Measurements from ENCODE around the gene MGLL.
"Not testable (repeated sequence)": the region's sequence is repeated elsewhere in the genome, so short reads cannot be mapped to it uniquely, and the experiment has no call there.

Gene MGLL

DNA sequence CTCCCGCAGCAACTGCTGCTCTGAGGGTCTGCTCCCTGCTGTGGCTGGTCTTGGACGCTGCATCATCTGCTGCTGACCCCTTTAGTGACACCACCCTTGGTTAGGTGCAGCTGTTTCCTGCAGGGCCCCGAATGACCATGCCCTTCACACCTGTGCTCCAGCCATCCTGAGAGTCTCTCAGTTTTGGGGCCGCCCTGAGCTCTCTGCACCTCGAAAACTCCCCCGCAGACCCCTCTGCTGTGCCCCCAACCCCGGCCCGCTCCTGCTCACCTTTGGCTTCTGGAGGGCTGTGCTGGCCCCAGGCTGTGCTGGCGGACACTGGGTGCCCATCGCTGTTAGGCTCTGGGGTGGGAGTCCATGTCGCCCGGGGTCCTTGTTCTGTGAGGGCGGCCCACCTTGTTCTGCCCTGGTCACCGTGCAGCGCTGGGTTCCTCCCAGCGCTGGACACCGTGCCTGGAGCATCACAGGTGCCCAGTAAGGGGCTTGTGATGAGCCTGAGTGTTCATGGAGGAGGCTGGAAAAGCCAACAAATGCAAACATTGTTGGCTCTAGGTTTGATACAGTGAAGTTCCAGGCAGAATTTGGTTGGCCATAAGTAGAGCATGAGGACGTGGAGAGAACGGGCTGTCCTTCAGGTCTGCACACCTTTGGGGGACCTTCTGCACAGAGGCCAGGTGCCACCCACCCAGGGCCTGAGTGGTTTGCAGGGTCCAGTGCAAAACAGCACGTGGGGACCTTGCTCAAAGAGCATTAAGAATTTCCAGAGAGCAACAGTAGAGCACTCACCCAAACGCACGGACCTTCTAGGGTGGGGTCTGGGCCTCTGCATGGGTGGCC, 137.2 kb downstream of the MGLL start:
- TF ChIP-seq, protein P1, sequence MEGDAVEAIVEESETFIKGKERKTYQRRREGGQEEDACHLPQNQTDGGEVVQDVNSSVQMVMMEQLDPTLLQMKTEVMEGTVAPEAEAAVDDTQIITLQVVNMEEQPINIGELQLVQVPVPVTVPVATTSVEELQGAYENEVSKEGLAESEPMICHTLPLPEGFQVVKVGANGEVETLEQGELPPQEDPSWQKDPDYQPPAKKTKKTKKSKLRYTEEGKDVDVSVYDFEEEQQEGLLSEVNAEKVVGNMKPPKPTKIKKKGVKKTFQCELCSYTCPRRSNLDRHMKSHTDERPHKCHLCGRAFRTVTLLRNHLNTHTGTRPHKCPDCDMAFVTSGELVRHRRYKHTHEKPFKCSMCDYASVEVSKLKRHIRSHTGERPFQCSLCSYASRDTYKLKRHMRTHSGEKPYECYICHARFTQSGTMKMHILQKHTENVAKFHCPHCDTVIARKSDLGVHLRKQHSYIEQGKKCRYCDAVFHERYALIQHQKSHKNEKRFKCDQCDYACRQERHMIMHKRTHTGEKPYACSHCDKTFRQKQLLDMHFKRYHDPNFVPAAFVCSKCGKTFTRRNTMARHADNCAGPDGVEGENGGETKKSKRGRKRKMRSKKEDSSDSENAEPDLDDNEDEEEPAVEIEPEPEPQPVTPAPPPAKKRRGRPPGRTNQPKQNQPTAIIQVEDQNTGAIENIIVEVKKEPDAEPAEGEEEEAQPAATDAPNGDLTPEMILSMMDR (conservative IDR thresholded peaks at IDR 0.05; ENCODE audit: low read depth) = no peak
- no peak for DNase-seq (ENCODE audit: low spot score)
- ChIA-PET CTCF (interaction anchor here (0.7 kb wide), 1 partner anchor 427 kb away, joined by 3 read pairs; no protein-coding TSS in a partner anchor), POLR2A (ENCODE audit: low non-redundant PET) (no interaction called here)
- peak overlapping the region; percentile 43 for H3K27ac ChIP-seq

DNA sequence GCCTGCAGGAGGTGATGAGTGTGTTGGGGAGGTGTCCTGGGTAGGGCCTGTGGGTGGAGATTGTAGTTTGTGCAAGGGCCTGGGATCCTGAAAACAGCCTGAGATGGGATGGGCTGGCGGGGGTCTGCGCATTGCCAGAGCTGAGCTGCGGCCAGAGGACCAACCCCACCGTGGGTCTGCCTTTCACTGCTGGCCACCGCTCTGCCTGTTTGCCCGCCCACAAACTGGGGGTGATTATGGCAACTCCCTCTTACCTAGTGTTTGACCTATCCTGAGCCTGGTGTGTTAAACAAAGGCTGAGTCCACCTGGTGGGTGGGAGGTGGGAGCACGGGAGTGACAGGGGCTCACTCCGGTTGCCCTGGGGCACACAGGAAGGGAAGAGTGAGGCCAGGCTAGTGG, 139.8 kb downstream of the MGLL start:
- ChIA-PET POLR2A (ENCODE audit: low non-redundant PET) (no interaction called here), CTCF (interaction anchor here (0.7 to 1.1 kb wide), 4 partner anchors 13 to 307 kb away, joined by 3 to 5 read pairs (median 4); no protein-coding TSS in a partner anchor)
- DNase-seq (ENCODE audit: low spot score) = no peak
- TF ChIP-seq, protein P1 (conservative IDR thresholded peaks at IDR 0.05; ENCODE audit: low read depth) = no peak
- H3K27ac ChIP-seq = no peak overlapping the region

DNA sequence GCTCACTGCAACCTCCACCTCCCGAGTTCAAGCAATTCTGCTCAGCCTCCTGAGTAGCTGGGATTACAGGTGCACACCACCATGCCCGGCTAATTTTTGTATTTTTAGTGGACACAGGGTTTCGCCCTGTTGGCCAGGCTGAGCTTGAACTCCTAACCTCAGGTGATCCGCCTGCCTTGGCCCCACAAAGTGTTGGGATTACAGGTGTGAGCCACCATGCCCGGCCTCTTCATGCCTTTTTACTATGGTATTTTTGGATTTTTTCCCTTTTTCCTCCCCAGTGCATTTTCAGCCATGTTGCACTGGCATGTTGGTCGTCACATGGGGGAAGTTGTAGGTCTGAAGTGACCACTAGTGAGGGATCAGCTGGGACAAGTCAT, 140.2 kb downstream of the MGLL start:
- POLR2A ChIA-PET (ENCODE audit: low non-redundant PET); DNase-seq (ENCODE audit: low spot score); H3K27ac ChIP-seq: not testable (repeated sequence)
- CTCF ChIA-PET = interaction anchor here (0.7 to 1.1 kb wide), 3 partner anchors 14 to 307 kb away, joined by 3 to 5 read pairs (median 4); no protein-coding TSS in a partner anchor

DNA sequence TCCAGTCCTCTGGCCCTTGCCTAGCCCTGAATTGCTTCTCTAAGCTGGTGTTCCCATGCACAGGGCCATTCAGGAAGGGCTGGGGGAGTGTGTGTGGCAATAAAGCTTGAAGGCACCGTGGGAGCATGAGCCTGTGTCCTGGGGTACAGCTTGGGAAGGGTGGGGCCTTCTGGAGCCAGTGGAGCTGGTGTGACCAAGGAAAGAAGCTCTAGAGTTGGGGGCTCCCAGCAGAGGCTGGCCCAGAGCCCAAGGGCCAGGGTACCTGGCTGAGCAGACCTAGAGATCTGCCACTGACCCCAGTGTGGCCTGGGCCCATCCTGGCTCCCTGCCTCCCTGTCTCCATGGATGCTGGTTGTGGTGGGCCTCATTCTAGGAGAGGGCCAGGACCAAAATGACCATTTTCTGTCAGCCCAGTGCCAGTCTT, 141.5 kb downstream of the MGLL start:
- no peak for DNase-seq (ENCODE audit: low spot score)
- peak overlapping the region; percentile 24 for H3K27ac ChIP-seq
- POLR2A ChIA-PET (ENCODE audit: low non-redundant PET) = no interaction called here
- CTCF ChIA-PET = interaction anchor here (0.5 to 1.2 kb wide), 3 partner anchors 14 to 417 kb away, joined by 3 read pairs; no protein-coding TSS in a partner anchor
- TF ChIP-seq, protein P1 (conservative IDR thresholded peaks at IDR 0.05; ENCODE audit: low read depth) = no peak

DNA sequence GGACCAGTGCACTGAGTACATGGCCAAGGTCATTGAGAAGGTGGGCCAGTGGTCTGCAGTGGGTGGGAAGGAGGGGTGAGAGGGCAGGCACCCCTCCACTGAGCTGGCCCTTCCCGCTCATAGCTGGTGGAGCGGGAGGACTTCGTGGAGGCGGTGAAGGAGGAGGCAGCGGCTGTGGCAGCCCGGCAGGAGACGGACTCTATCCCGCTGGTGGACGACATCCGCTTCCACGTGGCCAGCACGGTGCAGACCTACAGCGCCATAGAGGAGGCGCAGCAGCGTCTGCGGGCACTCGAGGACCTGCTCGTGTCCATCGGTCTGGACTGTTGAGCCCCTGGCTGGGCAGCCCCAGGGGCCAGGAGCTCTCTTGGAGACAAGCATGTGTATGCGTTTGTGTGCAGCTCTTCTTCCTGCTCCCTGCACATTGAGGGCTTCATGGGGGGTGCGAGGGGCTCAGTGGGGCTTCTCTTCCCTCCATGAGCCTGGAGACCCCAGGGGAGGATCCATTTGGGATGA, 142.1 kb downstream of the MGLL start:
- TF ChIP-seq, protein P1 (conservative IDR thresholded peaks at IDR 0.05; ENCODE audit: low read depth) = no peak
- ChIA-PET POLR2A (ENCODE audit: low non-redundant PET) (no interaction called here), CTCF (interaction anchor here (0.5 to 1.1 kb wide), 5 partner anchors 11 to 1075 kb away, joined by 3 to 4 read pairs (median 3); no protein-coding TSS in a partner anchor)
- no peak for DNase-seq (ENCODE audit: low spot score)
- no peak overlapping the region for H3K27ac ChIP-seq

DNA sequence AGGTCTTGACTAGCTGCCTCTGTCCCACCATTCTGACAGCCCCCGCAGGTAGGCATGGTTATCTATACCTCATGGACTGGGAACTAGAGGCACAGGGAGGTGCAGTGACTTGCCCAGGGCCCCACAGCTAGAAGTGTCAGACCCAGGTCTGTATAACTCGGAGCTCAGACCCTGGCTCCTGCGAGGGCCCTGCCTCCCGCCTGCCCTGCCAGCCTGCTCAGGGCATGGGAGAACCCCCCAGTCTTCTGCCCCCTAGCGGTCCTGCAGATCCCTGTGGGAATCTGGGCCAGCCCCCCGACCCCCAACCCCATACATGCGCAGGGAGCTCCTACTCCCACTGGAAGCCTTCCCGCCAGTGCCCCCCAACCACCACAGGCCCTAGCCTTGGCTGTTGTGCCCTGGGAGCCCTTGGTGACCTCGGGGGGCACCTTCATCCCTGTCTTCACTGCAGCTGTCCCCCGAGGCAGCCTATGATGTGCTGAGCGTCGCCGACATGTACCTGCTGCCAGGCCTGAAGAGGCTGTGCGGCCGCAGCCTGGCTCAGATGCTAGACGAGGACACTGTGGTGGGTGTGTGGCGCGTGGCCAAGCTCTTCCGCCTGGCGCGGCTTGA, 142.7 kb downstream of the MGLL start:
- POLR2A ChIA-PET (ENCODE audit: low non-redundant PET) = interaction anchor here (0.5 to 0.6 kb wide), 2 partner anchors 10 to 1441 kb away, joined by 3 to 6 read pairs; no protein-coding TSS in a partner anchor
- CTCF ChIA-PET = interaction anchor here (0.5 to 1.1 kb wide), 4 partner anchors 11 to 1075 kb away, joined by 3 to 4 read pairs (median 4); no protein-coding TSS in a partner anchor
- H3K27ac ChIP-seq = no peak overlapping the region; the same call in 1 of the 2 replicates
- TF ChIP-seq, protein P1 (conservative IDR thresholded peaks at IDR 0.05; ENCODE audit: low read depth) = no peak
- no peak for DNase-seq (ENCODE audit: low spot score)

All from RWPE1 (cell line).